Astrocyte (in vitro differentiated cells and primary cell): ENCODE data around the gene TBC1D5.

Experiments
- CTCF ChIP-seq: IDR thresholded peaks from 2 replicates; pipeline ENCODE4 v1.5.1; 2011; ENCODE audit warnings: low read depth, mild to moderate bottlenecking, inconsistent platforms, low read length, moderate library complexity; ENCODE audit not compliant: insufficient read depth
- EZH2 ChIP-seq: IDR thresholded peaks from 2 replicates; pipeline ENCODE4 v1.6.1; 2012; ENCODE audit warnings: mild to moderate bottlenecking, low read length, inconsistent platforms; ENCODE audit not compliant: insufficient read depth

GRCh38 chr3:17680530-17680929 is 61.9 kb downstream of the TBC1D5 start:
- TF ChIP-seq CTCF (no peak), EZH2 (no peak)
